ENCODE results near the gene HDAC9.

DNA sequence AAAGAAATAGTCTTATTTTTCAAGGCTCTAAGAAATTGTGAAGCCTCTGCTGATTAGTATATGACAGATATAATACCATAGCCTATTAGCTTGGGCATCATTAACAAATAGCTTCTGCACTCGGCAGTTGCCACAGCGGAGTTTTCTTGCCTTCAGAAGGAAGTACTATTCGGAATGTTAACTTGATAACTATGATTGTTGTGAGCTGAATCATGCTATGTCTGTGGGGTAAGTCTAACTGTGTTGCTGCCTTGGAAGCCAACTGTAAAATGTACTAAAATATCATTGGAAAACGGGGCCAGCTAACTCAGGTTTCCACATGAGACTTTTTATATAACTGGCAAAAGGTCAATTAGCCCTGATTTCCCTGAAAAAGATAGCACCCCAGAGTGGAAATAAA, 528.7 kb downstream of the HDAC9 start:
- no peak for TF ChIP-seq TCF7L2 (IDR thresholded peaks at IDR 0.05; ENCODE audit: low read depth, low read length)
- TF ChIP-seq ETV5 (CRISPR knock-in tag; IDR thresholded peaks at IDR 0.05; ENCODE audit: borderline replicate concordance): no peak
- no peak for TF ChIP-seq POLR2AphosphoS5 (IDR thresholded peaks at IDR 0.05; ENCODE audit: low read depth, low read length)
- no peak for TF ChIP-seq NFE2 (CRISPR knock-in tag; IDR thresholded peaks at IDR 0.05)
- TF ChIP-seq HDAC6 (IDR thresholded peaks at IDR 0.05; ENCODE audit: low read depth, low read length): no peak
- no peak for TF ChIP-seq POLR2A (IDR thresholded peaks at IDR 0.05; ENCODE audit: insufficient read depth in 1 of 2, low read depth in 2 of 2, low read length in 2 of 2)
- TF ChIP-seq, protein P1, sequence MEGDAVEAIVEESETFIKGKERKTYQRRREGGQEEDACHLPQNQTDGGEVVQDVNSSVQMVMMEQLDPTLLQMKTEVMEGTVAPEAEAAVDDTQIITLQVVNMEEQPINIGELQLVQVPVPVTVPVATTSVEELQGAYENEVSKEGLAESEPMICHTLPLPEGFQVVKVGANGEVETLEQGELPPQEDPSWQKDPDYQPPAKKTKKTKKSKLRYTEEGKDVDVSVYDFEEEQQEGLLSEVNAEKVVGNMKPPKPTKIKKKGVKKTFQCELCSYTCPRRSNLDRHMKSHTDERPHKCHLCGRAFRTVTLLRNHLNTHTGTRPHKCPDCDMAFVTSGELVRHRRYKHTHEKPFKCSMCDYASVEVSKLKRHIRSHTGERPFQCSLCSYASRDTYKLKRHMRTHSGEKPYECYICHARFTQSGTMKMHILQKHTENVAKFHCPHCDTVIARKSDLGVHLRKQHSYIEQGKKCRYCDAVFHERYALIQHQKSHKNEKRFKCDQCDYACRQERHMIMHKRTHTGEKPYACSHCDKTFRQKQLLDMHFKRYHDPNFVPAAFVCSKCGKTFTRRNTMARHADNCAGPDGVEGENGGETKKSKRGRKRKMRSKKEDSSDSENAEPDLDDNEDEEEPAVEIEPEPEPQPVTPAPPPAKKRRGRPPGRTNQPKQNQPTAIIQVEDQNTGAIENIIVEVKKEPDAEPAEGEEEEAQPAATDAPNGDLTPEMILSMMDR (CRISPR knock-in tag; IDR thresholded peaks at IDR 0.05): no peak
- no peak for TF ChIP-seq ZNF557 (CRISPR knock-in tag; IDR thresholded peaks at IDR 0.05)
- TF ChIP-seq, protein P2, sequence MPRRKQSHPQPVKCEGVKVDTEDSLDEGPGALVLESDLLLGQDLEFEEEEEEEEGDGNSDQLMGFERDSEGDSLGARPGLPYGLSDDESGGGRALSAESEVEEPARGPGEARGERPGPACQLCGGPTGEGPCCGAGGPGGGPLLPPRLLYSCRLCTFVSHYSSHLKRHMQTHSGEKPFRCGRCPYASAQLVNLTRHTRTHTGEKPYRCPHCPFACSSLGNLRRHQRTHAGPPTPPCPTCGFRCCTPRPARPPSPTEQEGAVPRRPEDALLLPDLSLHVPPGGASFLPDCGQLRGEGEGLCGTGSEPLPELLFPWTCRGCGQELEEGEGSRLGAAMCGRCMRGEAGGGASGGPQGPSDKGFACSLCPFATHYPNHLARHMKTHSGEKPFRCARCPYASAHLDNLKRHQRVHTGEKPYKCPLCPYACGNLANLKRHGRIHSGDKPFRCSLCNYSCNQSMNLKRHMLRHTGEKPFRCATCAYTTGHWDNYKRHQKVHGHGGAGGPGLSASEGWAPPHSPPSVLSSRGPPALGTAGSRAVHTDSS (CRISPR knock-in tag; conservative IDR thresholded peaks at IDR 0.05): no peak
- no peak for TF ChIP-seq ZNF562 (CRISPR knock-in tag; IDR thresholded peaks at IDR 0.05; ENCODE audit: borderline replicate concordance)
- no peak for TF ChIP-seq CEBPB (IDR thresholded peaks at IDR 0.05; ENCODE audit: borderline replicate concordance, low read depth, low read length)
